ENCODE results near the gene ZNRF2.

Gene ZNRF2

GRCh38 chr7:30284298-30285066 lies at the start of gene ZNRF2:
ZNRF2 (plus strand) TSS chr7:30284597; CDS start chr7:30285358, 761 bp downstream.
- DNase-seq: peak; percentile 98

DNA sequence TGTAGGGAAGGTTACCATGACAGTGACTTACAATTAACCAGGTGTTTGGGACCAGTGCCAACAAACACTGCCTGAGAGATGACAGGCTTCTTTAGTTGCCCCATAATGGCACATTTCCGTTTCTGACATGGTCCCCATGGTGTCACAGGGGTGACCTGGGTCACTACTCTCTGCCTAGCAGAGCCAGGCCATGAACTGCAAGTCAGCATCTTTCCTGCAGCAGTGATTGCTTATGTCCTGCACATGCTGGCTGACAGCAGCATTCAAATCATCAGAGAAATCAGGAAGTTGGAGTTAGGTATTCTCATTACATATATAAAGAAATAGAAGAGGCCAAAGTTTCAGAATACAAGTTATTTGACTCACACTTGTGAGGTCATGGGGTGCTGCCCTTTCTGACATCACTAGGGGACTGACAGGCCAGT lies 47.1 kb upstream of the ZNRF2 start:
- DNase-seq: no peak

DNA sequence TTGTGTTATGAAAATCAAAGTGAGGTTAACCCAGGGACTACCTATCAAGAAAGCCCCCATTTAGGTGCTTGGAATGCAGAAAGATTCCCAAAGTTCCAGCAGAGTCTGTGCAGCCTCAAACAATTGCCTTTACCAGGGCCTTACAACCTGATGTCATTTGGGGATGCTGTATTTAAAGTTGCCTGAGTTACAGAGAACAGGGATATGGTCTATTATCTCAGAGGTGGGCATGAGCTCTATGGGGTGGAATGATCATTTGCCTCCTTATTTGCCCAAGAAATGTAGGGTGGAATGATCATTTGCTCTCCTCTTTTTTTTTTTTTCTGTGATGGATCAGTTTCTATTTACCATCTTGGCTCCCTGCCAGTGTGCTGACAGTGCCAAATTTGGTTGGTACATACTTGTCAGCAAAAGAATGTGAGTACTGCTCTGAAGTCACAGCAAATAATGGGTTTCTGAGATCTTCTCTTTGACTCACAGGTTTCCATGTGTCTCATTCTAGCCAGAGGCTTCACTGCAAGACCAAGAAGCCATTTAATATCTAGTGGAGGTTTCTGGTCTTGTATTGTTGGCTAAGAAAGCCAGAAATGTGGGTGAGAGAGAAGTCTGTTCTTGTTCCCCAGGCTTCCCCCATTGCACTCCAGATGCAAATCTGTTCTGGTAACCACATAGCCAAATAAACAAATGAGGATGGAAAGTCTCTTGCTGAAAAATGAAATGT lies 45.5 kb upstream of the ZNRF2 start:
- no peak for DNase-seq

GRCh38 chr7:30240106-30240800 lies 44.1 kb upstream of the ZNRF2 start:
- no peak for DNase-seq

DNA sequence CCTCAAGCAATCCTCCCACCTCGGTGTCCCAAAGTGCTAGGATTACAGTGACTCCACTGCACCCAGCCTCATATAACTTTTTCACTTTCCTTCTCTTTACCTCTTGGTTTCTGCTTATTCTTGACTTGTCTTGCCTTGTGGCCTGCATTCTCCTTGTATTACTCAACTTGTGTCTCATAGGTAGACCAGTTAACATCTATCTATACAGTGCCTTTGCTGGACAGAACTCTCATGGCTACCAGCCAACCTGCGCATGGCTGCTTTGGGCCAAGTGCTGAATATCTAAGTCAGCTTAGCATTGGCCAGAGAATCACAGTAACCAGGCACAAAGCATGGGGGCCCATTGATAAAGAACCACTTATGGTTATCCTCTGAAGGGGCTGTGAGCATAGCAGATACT lies 42.6 kb upstream of the ZNRF2 start:
- no peak for DNase-seq

GRCh38 chr7:30244340-30244739 lies 40.1 kb upstream of the ZNRF2 start:
- DNase-seq: no peak

GRCh38 chr7:30245913-30246312 lies 38.5 kb upstream of the ZNRF2 start:
- DNase-seq: no peak

DNA sequence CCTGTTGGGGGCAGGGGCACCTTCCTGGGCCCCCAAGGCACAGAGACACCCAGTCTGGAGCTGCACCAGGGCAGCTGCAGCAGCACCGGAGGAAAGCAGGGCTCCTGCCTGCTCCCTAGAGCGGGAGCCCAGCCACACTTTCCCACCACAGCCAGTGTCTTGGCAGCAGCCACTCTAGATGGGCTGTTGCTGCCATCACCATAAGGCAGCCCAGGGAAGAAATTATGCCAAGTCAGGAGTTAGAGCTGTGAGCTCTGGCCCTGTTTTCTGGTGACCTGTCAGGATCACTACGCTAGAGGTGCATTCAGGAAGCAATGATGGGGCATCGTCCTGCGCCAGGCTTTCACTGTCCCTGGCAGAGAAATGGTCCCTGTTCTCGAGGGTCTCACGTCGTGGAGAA lies 38.0 kb upstream of the ZNRF2 start:
- no peak for DNase-seq

GRCh38 chr7:30247541-30248401 lies 36.6 kb upstream of the ZNRF2 start:
- DNase-seq: no peak

- DNase-seq: no peak
These were observed 35.1 kb upstream of the ZNRF2 start for GRCh38 chr7:30249316-30249715.

DNA sequence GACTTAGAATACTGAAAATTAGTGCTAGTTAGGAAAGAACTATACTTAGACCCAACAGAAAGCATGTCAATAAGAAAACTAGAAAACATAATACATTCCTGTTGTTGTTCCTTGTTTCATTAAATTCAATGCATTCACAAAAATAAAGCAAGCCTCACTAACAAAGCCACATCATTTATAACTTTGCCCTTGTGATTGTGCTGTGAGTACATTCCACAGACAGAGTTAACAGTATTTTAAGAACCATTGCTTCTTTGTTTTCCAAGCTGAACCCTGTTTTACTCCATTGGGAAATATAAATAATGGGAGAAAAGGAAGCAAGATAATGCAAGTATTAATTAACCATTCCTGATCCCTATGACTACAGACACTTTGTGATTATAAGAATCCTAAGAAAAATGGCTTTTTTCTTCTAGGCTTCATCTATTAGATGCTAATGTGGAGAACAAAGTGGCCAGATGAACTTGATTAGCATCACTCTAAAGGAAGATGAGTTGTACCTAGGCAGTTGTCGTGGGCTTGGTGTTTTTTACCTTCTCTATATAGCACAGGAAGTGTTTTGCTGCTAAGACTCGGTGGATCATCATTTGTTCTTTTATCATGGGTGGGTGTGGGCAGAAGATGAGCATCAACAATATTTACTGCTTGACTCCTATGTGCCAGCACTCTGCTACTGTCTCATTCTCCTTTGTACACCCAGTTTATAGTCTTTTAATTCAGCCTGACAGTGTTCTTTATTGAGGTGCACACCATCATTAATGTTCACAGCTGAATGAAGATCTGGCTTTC lies 34.2 kb upstream of the ZNRF2 start:
- DNase-seq: no peak

- no peak for DNase-seq
These were observed 32.6 kb upstream of the ZNRF2 start for GRCh38 chr7:30251708-30252329.

DNA sequence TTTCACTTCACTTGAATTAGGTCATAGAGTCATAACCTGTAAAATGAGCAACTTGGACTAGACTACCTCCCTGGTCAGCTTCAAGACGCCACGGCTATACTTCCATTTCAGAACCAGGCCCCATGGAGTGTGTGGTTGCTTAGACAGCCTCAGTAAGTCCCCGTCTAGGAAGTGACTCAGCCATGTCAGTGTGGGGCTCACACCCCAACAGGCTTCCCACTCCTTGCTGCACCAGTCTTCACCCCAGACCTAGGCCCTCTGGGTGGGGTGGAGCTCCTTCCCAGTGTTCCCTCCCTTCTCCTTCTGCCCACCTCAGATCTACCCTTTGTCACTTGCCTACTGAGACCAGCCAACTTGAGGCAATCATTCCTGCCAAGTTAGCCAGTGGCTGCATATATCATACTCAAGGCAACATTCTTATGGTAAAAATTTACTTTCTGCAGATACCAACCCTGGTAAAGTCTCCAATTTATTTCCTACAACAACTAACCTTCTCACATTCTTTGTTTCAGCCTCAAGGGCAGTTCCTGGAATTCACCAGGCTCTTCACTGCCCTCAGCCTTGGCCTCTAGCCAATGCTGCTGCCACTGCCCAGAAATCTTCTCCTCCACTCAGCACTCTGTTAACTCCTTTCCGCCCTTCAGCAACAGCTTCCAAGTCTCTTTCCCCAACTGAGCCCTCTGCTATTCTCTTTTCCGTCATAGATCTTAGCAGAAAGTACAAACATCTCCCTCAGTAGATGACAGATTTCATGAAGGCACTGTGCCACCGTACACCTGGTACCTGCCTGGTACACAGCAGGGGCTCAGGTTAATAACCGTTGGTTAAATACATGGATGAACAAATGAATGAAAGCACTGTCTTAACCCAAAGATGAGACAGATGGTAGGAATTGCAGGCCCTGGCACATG lies 31.3 kb upstream of the ZNRF2 start:
- no peak for DNase-seq

GRCh38 chr7:30253796-30254165 lies 30.6 kb upstream of the ZNRF2 start:
- DNase-seq: no peak

DNA sequence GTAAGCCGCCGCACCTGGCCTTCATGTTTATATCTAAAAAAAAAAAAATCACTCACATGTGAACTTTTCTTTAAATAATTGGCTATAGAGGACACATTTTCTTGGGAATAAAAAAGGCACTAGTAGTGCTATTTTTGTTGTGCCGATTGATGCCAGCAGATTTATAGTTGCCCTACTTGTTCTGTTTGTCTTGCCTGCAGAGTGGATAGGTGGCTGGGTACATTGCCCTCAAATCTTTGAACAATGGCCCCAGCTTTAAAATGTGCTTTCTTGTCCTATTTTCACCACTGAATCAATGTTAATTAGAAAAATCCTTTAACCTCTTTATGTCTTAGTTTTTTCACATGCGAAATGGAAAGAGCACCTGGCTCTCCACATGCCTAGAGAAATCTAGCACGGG lies 30.1 kb upstream of the ZNRF2 start:
- no peak for DNase-seq

DNA sequence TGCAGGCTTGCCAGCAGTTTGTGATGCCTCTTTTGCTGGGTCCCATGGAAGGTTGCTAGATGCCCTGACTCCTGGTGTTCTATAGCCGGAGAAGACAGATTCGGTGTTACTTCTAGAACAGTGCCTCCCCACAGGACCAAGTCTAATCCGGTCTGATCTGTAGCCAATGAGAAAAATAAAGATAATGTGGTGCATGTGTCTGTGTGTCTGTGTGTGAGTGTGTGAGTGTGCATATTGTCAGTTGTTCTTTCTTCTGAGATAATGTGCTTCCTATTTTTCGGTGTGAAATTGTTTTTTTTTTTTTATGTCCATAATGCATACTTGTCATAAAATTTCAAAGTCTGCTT lies 29.7 kb upstream of the ZNRF2 start:
- DNase-seq: no peak

DNA sequence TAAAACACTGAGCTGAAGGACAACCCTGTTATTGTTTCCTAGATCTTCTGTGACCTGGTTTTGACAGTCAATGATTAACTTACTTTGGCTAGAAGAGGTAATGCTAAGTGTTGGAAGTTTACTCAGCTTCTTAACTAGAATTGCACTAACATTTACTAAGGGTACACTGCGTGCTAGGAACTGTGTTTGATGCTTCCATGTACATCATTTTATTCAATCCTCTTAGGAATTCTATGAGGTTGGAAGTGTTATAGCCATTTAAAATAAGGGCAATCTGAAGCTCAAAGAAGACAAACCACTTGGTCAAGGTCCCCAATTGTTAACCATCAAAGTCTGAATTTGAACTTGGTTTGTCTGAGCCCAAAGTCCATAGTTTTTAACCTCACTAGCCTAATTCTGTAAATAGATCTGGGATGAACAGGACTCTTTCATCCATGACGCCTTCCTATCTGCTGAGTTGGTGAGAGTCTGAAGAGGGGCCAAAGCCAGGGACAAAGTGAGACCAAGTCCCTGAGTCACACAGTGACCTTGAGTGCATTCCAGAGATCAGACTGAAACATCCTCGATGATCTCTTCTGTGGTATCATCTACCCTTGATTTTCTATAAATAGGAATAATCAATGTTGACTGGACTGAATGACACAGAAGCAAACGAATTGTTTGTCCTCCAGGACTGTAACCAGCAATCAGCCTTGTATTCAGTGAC lies 29.2 kb upstream of the ZNRF2 start:
- DNase-seq: no peak

DNA sequence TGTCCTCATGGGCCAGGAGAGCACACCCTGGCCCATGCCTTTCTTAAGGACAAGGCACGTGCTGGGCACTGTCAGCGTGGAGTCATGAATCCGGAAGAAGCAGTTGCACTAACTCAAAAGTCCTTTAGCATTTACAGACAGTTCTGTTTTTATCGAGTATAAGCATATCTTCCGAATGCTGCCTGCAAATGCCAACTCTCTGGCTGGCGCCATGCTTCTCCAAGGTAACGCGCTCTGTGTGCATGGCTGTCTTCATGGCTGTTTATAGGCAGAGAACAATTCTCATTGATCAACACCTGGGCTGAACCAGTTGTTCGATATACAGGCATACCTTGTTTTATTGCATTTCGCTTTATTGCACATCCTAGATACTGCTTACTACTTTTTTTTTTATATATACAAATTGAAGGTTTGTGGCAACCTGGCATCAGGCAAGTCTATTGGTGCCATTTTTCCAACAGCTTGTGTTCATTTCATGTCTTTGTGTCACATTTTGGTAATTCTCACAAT lies 28.0 kb upstream of the ZNRF2 start:
- DNase-seq: no peak

- DNase-seq: no peak
These were observed 24.1 kb upstream of the ZNRF2 start for GRCh38 chr7:30260246-30260768.

Data from activated T-cell treated with anti-CD3 and anti-CD28 coated beads, Interleukin-2, amount 50 U/mL, for 1 hour (primary cell).